Kidney tubule cell (primary cell): ENCODE data around the gene PITRM1.
"Not testable (repeated sequence)": the region's sequence is repeated elsewhere in the genome, so short reads cannot be mapped to it uniquely, and the experiment has no call there.

ENCODE experiments used
- DNase-seq: peaks from one replicate; pipeline ENCODE4 v3.0.0-alpha.2; 2018; ENCODE audit warnings: low spot score

PITRM1 gene

GRCh38 chr10:3197348-3198003 is 24.9 kb upstream of the PITRM1 start:
- peak; percentile 93 for DNase-seq

GRCh38 chr10:3196958-3197347 is 24.4 kb upstream of the PITRM1 start:
- no peak for DNase-seq

GRCh38 chr10:3196482-3196881 is 23.9 kb upstream of the PITRM1 start:
- no peak for DNase-seq

- DNase-seq, result no peak
Measured at GRCh38 chr10:3195726-3196125, 23.1 kb upstream of the PITRM1 start.

- no peak for DNase-seq
Measured at GRCh38 chr10:3195286-3195685, 22.7 kb upstream of the PITRM1 start.

- no peak for DNase-seq
Measured at GRCh38 chr10:3194871-3195270, 22.3 kb upstream of the PITRM1 start.

GRCh38 chr10:3193751-3194150 is 21.2 kb upstream of the PITRM1 start:
- DNase-seq, result no peak

- peak; percentile 63 for DNase-seq
Measured at GRCh38 chr10:3192856-3193635, 20.5 kb upstream of the PITRM1 start.

- no peak for DNase-seq
Measured at GRCh38 chr10:3190817-3191216, 18.2 kb upstream of the PITRM1 start.

- not testable (repeated sequence) for DNase-seq
Measured at GRCh38 chr10:3187229-3187628, 14.6 kb upstream of the PITRM1 start.

- DNase-seq, result no peak
Measured at GRCh38 chr10:3186368-3186767, 13.8 kb upstream of the PITRM1 start.

GRCh38 chr10:3185386-3185785 is 12.8 kb upstream of the PITRM1 start:
- DNase-seq, result no peak

GRCh38 chr10:3180355-3181025 is 7.9 kb upstream of the PITRM1 start:
- no peak for DNase-seq

- no peak for DNase-seq
Measured at GRCh38 chr10:3179174-3179573, 6.6 kb upstream of the PITRM1 start.

GRCh38 chr10:3178042-3178441 is 5.5 kb upstream of the PITRM1 start:
- no peak for DNase-seq

GRCh38 chr10:3173171-3173878 is 743 bp upstream of the PITRM1 start:
- no peak for DNase-seq

GRCh38 chr10:3172081-3172445 is 519 bp downstream of the PITRM1 start:
- peak; percentile 81 for DNase-seq

- not testable (repeated sequence) for DNase-seq
Measured at GRCh38 chr10:3171488-3171887, 1.1 kb downstream of the PITRM1 start.

GRCh38 chr10:3169673-3170072 is 2.9 kb downstream of the PITRM1 start:
- no peak for DNase-seq

GRCh38 chr10:3169271-3169670 is 3.3 kb downstream of the PITRM1 start:
- no peak for DNase-seq

GRCh38 chr10:3167611-3168330 is 4.8 kb downstream of the PITRM1 start:
- peak; percentile 58 for DNase-seq
